Sigmoid colon (tissue), 7 donors: Measurements from ENCODE around the gene MED20. TPM values are rescaled to one million over a fixed set of nuclear protein-coding genes. Genes with fewer than 3 reads are reported as not detected.
A peak's percentile ranks its signal among the peaks of the same experiment; 100 is the strongest.

Experiments used
- DNase-seq: peaks from one replicate; pipeline ENCODE4 v3.0.0-alpha.2; 2019
- H3K27ac ChIP-seq, 4 donors: fragments of 200-600 bp; sonication (generic); one replicate each; pipeline ENCODE4 v1.5.1; 2016 to 2019; ENCODE audit warnings: mild to moderate bottlenecking in 1 of 4
- H3K27me3 ChIP-seq, 3 donors: fragments of 200-600 bp; sonication (generic); one replicate each; pipeline ENCODE4 v1.5.1; 2019; ENCODE audit warnings: mild to moderate bottlenecking in 1 of 3
- H3K36me3 ChIP-seq, 4 donors: fragments of 200-600 bp; sonication (generic); one replicate each; pipeline ENCODE4 v1.5.1; 2016 to 2019
- H3K4me1 ChIP-seq, 4 donors: fragments of 200-600 bp; sonication (generic); one replicate each; pipeline ENCODE4 v1.5.1; 2017 to 2019
- H3K4me3 ChIP-seq, 4 donors: fragments of 200-600 bp; sonication (generic); one replicate each; pipeline ENCODE4 v1.5.1; 2017 to 2019; ENCODE audit warnings: mild to moderate bottlenecking in 2 of 4, moderate library complexity in 1 of 4
- H3K9me3 ChIP-seq, 4 donors: fragments of 200-600 bp in 3 of 4; sonication (generic) in 3 of 4; one replicate each; pipeline versions ENCODE4 v1.5.1 to v1.6.1; 2013 to 2019
- EP300 ChIP-seq, 4 donors: sonication (generic); formaldehyde crosslinking; IDR thresholded peaks; one replicate each; pipeline ENCODE4 v1.6.1; 2017; ENCODE audit warnings: antibody characterized with exemption in 4 of 4
- POLR2A ChIP-seq, 2 donors: fragments of 450-650 bp; IDR thresholded peaks; one replicate each; pipeline ENCODE4 v1.6.1; 2016; ENCODE audit warnings: antibody characterized with exemption in 2 of 2, mild to moderate bottlenecking in 2 of 2, moderate library complexity in 2 of 2
- POLR2AphosphoS5 ChIP-seq, 4 donors: sonication (generic); formaldehyde crosslinking; IDR thresholded peaks; one replicate each; pipeline ENCODE4 v1.6.1; 2017; ENCODE audit warnings: antibody characterized with exemption in 4 of 4
- WGBS, 2 donors: extraction: QIAGEN DNeasy Blood & Tissue Kit; methylation state at CpG; one replicate each; pipeline ENCODE4 v1.1.7; 2013; 5-methylcytosine and 5-hydroxymethylcytosine counted together
- intact Hi-C: fragments of 100-400 bp; cut with DNase I; formaldehyde crosslinking; loops from one replicate; pipeline ENCODE4 v1.15.1; 2023
- polyA plus RNA-seq, 3 donors: library from polyadenylated mRNA; stranded (reverse); fragments of 200-250 nt; gene quantifications; one replicate each; pipeline ENCODE4 v1.2.3, GENCODE V29; 2013
- total RNA-seq, 4 donors: library from RNA; depleted of rRNA; stranded (reverse); fragments of >200 nt; gene quantifications; one replicate each; pipeline ENCODE4 v1.1.0, GENCODE V29; 2016
- TF ChIP-seq, protein P1 (sequence below), 4 experiments: fragments of 450-650 bp in 3 of 4; fragments of 200-600 bp in 1 of 4; IDR thresholded peaks; one replicate each; pipeline ENCODE4 v1.5.1; 2016 to 2019; ENCODE audit warnings: antibody characterized with exemption in 4 of 4, mild to moderate bottlenecking in 3 of 4, moderate library complexity in 2 of 4
- donor health status: healthy with polysubstance abuse.
- donor health status: Bipolar disorder and iron deficiency.
- donor health status: healthy.

The MED20 gene
- total and polyA plus RNA-seq, 7 donors = 7.8 to 15.5 (median 13.6) TPM

DNA sequence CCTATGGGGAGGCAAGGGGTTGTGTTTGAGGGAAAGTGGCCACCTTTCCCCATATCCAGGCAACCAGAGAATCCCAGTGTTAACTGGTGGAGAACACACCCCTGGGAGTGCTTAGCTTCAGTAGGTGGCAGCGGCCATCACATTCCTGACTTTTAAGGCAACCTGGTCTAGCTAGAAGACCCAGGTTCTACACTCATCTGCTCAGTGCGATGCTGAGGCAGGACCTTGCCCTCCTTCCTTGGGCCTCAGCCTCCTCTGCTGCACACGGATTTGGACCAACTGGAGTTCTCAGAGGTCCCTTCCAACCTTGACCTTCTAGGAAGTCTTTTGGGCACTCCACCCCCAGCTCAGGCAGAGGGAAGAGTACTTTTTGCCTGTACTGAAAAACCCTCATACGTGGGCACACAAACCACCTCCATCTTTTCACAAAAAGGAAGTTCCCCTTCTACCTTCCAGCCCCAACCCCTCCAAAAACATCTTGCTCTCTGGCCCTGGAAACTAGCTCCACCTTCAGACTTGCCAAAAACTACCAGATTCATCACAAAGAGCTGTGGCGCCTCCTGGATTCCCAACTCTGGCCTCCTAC, 17.7 kb upstream of the MED20 start:
- H3K4me1 ChIP-seq = peaks cover 0 to 61% (median 51%) of the 10 kb centered on the region in 4 donors
- TF ChIP-seq, protein P1, sequence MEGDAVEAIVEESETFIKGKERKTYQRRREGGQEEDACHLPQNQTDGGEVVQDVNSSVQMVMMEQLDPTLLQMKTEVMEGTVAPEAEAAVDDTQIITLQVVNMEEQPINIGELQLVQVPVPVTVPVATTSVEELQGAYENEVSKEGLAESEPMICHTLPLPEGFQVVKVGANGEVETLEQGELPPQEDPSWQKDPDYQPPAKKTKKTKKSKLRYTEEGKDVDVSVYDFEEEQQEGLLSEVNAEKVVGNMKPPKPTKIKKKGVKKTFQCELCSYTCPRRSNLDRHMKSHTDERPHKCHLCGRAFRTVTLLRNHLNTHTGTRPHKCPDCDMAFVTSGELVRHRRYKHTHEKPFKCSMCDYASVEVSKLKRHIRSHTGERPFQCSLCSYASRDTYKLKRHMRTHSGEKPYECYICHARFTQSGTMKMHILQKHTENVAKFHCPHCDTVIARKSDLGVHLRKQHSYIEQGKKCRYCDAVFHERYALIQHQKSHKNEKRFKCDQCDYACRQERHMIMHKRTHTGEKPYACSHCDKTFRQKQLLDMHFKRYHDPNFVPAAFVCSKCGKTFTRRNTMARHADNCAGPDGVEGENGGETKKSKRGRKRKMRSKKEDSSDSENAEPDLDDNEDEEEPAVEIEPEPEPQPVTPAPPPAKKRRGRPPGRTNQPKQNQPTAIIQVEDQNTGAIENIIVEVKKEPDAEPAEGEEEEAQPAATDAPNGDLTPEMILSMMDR (IDR thresholded peaks at IDR 0.05) = no peak
- TF ChIP-seq EP300 (IDR thresholded peaks at IDR 0.05) (no peak), POLR2AphosphoS5 (IDR thresholded peaks at IDR 0.05) (no peak), POLR2A (IDR thresholded peaks at IDR 0.05) (no peak)
- peaks cover 4 to 24% (median 21%) of the 10 kb centered on the region in 4 donors for H3K36me3 ChIP-seq
- no peak for DNase-seq
- no peaks in the 10 kb centered on the region for H3K27me3 ChIP-seq
- no peaks in the 10 kb centered on the region for H3K9me3 ChIP-seq
- intact Hi-C loops = no loop called here
- H3K4me3 ChIP-seq = no peak overlapping the region
- WGBS, 2 donors = 62 to 87% methylated on average over 5 of the region's 5 CpGs
- H3K27ac ChIP-seq = peak overlapping the region; percentile 86 to 94 (median 89)

DNA sequence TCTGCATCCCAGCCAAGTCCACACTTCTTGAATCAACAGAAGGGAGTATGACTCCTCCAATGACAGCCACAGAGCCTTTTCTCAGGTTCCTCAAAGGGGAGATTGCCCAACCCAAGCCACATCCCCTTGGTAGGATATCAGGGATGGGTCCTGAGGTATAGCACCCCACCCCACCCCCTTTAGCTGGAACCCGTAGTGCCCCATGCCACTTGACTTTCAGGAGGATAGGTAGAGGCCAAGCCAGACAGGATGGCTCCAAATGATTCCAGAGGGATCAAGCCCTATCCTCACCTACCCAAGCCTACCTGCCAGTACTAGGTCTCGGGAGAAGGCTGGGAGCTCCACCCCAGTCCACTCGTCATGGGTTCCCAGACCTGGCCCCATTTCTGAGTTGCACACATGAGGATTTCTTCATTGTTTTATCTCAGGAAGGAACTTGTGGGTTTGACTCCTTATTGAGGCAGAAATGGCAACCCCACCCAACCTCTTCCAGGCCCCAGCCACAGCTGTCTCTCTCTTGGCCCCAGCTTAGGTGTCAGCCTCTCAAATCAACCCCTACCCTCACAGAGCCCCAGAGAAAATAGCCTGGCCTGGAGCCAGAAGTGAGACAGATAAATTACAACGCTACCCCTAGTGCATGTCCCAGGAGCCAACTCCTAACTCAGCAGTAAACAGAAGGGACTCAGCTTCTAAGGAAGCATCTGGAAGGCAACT, 17.1 kb upstream of the MED20 start:
- Histone ChIP-seq H3K4me1 (peaks cover 0 to 61% (median 51%) of the 10 kb centered on the region in 4 donors), H3K27ac (peak overlapping the region; percentile 86 to 94 (median 89)), H3K4me3 (no peak overlapping the region), H3K27me3 (no peaks in the 10 kb centered on the region), H3K36me3 (peaks cover 6 to 31% (median 22%) of the 10 kb centered on the region in 4 donors), H3K9me3 (no peaks in the 10 kb centered on the region)
- intact Hi-C loops = no loop called here
- TF ChIP-seq EP300 (IDR thresholded peaks at IDR 0.05) (no peak), POLR2A (IDR thresholded peaks at IDR 0.05) (no peak), POLR2AphosphoS5 (IDR thresholded peaks at IDR 0.05) (no peak)
- TF ChIP-seq, protein P1 (IDR thresholded peaks at IDR 0.05) = no peak
- 44 to 81% methylated on average over 4 of the region's 4 CpGs for WGBS, 2 donors
- DNase-seq = no peak

DNA sequence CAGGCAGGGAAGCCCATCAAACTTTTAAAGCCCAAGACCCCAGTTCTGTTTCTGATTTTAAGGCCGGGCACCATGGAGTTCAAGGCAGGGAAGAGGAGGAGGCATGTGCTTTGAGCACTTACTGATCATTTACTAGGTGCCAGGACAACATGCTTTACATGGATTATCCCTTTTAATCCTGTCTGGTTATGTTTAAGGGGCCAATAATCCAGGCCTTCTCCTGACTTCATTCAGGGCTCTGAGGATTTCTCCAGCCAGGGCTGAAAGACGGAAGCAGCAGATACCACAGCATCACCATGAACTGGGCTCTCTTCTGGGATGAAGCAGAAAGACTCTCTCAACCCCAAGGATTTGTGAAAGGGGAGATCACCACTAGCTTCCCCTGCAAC, 16.5 kb upstream of the MED20 start:
- peak overlapping the region; percentile 86 to 94 (median 89) for H3K27ac ChIP-seq
- DNase-seq = no peak
- H3K9me3 ChIP-seq = no peaks in the 10 kb centered on the region
- peaks cover 0 to 60% (median 49%) of the 10 kb centered on the region in 4 donors for H3K4me1 ChIP-seq
- peaks cover 11 to 36% (median 28%) of the 10 kb centered on the region in 4 donors for H3K36me3 ChIP-seq
- 57 to 72% methylated on average over 2 of the region's 2 CpGs for WGBS, 2 donors
- TF ChIP-seq POLR2A (IDR thresholded peaks at IDR 0.05) = no peak
- no peak for TF ChIP-seq EP300 (IDR thresholded peaks at IDR 0.05)
- H3K4me3 ChIP-seq = no peak overlapping the region
- no peaks in the 10 kb centered on the region for H3K27me3 ChIP-seq
- intact Hi-C loops = no loop called here

DNA sequence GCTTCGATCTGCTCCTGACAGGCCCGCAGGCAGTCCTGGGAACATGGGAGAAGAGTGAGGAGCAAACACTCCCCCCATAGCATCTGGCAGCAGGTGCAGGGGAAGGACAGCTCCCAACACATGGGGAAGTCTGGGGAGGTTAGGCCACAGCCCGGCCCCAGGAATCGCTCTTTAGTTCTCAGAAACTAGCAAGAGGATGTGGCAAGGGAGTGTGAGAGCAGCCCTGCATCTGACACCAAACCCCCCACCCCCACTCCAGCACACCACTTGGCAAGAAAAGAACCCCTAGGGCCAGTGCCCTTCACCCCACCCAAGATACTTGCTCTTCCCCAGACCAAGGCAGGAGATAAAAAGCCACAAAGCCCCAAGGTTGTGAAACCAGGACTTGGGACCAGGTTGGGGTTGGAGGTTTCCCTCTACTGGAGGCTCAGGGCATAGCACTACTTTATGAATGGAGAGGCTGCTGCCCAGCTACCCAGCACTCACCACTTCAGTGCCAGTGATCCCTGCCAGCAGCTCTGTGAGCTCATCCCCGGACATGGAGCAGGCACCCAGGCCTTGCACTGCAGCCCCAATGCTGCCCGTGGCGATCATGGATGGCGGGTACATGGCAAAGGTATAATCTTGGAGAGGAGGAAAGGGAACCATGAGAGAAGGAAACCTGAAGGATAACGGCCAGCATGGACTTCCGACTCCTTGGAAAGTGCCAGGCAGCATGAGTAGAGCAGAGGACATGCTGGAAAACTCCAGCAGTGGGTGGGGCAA, 15.3 kb upstream of the MED20 start:
- Histone ChIP-seq H3K4me3 (no peak overlapping the region), H3K36me3 (peaks cover 20 to 48% (median 39%) of the 10 kb centered on the region in 4 donors), H3K9me3 (no peaks in the 10 kb centered on the region), H3K27me3 (no peaks in the 10 kb centered on the region), H3K27ac (peak overlapping the region; percentile 22 to 90 (median 76)), H3K4me1 (peaks cover 0 to 55% (median 44%) of the 10 kb centered on the region in 4 donors)
- whole genome bisulfite sequencing, 2 donors = 45 to 56% methylated on average over 10 of the region's 10 CpGs
- TF ChIP-seq, protein P1 (IDR thresholded peaks at IDR 0.05) = peak; percentile 69 to 83 (median 72)
- TF ChIP-seq POLR2A (IDR thresholded peaks at IDR 0.05) = no peak
- TF ChIP-seq EP300 (IDR thresholded peaks at IDR 0.05) = no peak
- peak in 2 of 4 donors; percentile 24 to 39 for TF ChIP-seq POLR2AphosphoS5 (IDR thresholded peaks at IDR 0.05)
- intact Hi-C loops = no loop called here
- DNase-seq = peak; percentile 85

DNA sequence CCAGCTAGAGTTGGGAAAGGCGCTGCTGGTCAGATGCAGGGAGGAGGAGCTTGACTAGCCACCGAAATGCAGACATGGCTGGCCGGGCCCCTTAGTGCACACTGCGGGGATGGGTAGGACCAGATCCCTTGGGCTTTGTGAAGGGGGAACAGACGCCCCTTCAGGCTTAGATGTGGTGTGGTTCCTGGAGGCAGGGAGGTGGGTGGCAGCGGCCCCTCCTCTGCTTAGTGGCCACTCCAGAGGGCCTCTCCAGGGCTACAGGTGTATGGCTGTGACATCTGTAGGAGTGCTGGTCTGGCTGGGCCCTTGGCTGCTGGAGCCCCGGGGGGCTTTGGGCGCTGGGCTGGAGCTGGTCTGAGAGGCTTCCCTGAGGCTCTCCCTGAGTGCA, 14.7 kb upstream of the MED20 start:
- Histone ChIP-seq H3K27me3 (no peaks in the 10 kb centered on the region), H3K4me1 (peaks cover 0 to 50% (median 42%) of the 10 kb centered on the region in 4 donors), H3K4me3 (no peak overlapping the region), H3K27ac (peak overlapping the region in 2 of 4 donors; percentile 3 to 88), H3K36me3 (peaks cover 24 to 54% (median 43%) of the 10 kb centered on the region in 4 donors), H3K9me3 (no peaks in the 10 kb centered on the region)
- no peak for TF ChIP-seq POLR2AphosphoS5 (IDR thresholded peaks at IDR 0.05)
- no peak for TF ChIP-seq EP300 (IDR thresholded peaks at IDR 0.05)
- TF ChIP-seq, protein P1 (IDR thresholded peaks at IDR 0.05) = no peak
- no peak for TF ChIP-seq POLR2A (IDR thresholded peaks at IDR 0.05)
- 57 to 86% methylated on average over 8 of the region's 8 CpGs for WGBS, 2 donors
- no peak for DNase-seq
- intact Hi-C loops = no loop called here
